ENCODE measurements around the gene MARVELD1. TPM values are rescaled to one million over a fixed set of nuclear protein-coding genes. Genes with fewer than 3 reads are reported as not detected.

The MARVELD1 gene
- total and polyA plus RNA-seq, 2 of the 4 experiments (the other 2 are of a cell fraction), result 12.0 to 68.1 TPM

DNA sequence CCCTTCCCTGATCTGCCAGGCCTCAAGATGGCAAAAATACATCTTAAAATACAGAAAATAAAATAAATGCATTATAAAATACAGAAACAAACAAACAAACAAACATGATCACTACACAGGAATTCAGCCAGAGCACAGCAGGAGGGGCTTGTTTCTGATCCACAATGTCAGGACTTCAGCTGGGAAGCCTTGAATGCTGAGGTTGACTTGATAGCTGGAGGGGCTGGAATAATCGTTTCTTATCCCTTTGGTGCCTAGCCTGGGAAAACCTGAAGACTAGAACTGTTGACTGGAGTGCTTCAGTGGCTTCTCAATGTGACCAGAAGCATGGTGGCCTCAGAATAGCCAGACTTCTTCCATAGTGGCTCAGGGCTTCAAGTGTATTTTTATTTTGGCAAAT lies 9.2 kb upstream of the MARVELD1 start:
- dilution Hi-C loops (cut with HindIII; ENCODE audit: low sequenced_read_pairs, unreplicated experiment) (no loop called here), intact Hi-C loops (cut with micrococcal nuclease) (no loop called here), in situ Hi-C loops (cut with MboI; ENCODE audit: low sequenced_read_pairs) (no loop called here)
- Histone ChIP-seq H3K9ac (ENCODE audit: low read depth, low read length) (no peak overlapping the region), H2BK20ac (ENCODE audit: low read depth, low read length) (no peak overlapping the region), H3K4me1 (ENCODE audit: control insufficient read depth, insufficient read depth, low read length) (peaks cover 4% of the 10 kb centered on the region), H3K79me1 (ENCODE audit: low read depth in 1 of 2, low read length in 2 of 2) (no peaks in the 10 kb centered on the region), H2BK5ac (ENCODE audit: low read depth, low read length, poor library complexity, severe bottlenecking) (no peak overlapping the region), H3K9me3 (ENCODE audit: control insufficient read depth, insufficient read depth, low read length) (no peaks in the 10 kb centered on the region), H3K9me1 (ENCODE audit: insufficient read depth, low read length) (peaks cover 5% of the 10 kb centered on the region; the same call in 1 of the 2 replicates), H2AK5ac (ENCODE audit: low read depth, low read length) (no peak overlapping the region), H4K5ac (ENCODE audit: low read depth, low read length) (no peak overlapping the region), H2AFZ (replicated peaks; ENCODE audit: low read length, poor library complexity) (no peak overlapping the region), H3K23ac (ENCODE audit: low read depth, low read length) (no peak overlapping the region), H3K18ac (ENCODE audit: low read depth, low read length) (no peak overlapping the region), H3K14ac (replicated peaks; ENCODE audit: low read depth, low read length) (no peak overlapping the region), H2BK120ac (ENCODE audit: low read depth, low read length) (no peak overlapping the region), H3K4me2 (ENCODE audit: low read depth, low read length) (no peak overlapping the region), H3K36me3 (ENCODE audit: control insufficient read depth, insufficient read depth, low read length) (no peaks in the 10 kb centered on the region), H2AK9ac (replicated peaks; ENCODE audit: low read depth, low read length, poor library complexity) (no peak overlapping the region), H4K20me1 (ENCODE audit: insufficient read depth, low read length) (no peaks in the 10 kb centered on the region), H3K56ac (ENCODE audit: extremely low read depth, insufficient read depth, low read length) (no peak overlapping the region), H3K27ac (ENCODE audit: insufficient read depth, low read length) (no peak overlapping the region), H3K4me3 (ENCODE audit: insufficient read depth, low read depth, low read length) (no peak overlapping the region), H2BK15ac (ENCODE audit: low read depth, low read length) (no peak overlapping the region), H4K8ac (ENCODE audit: low read depth in 2 of 2, low read length in 2 of 2) (no peak overlapping the region), H3K27me3 (ENCODE audit: control insufficient read depth, insufficient read depth, low read length) (no peaks in the 10 kb centered on the region), H3K4ac (ENCODE audit: low read depth, low read length) (no peak overlapping the region), H4K91ac (ENCODE audit: insufficient read depth, low read depth, low read length) (no peak overlapping the region)
- DNase-seq (no peak), ATAC-seq (ENCODE audit: low read depth) (no peak)
- ChIA-PET POLR2A (ENCODE audit: unreplicated experiment) (no interaction called here), CTCF (interaction anchor here (1.1 to 1.6 kb wide), 3 partner anchors 21 to 33 kb away, joined by 3 to 4 read pairs (median 3); partner anchors contain the start of gene ZFYVE27)
- TF ChIP-seq BHLHE40 (IDR thresholded peaks at IDR 0.05; ENCODE audit: low read depth, low read length) (no peak), CEBPB (IDR thresholded peaks at IDR 0.05; ENCODE audit: low read depth, low read length) (no peak), MAZ (IDR thresholded peaks at IDR 0.05; ENCODE audit: borderline replicate concordance, low read depth, low read length) (no peak), NFE2L2 (IDR thresholded peaks at IDR 0.05; ENCODE audit: low read depth, low read length) (no peak), CHD1 (IDR thresholded peaks at IDR 0.05; ENCODE audit: low read depth, low read length) (no peak), RFX5 (IDR thresholded peaks at IDR 0.05; ENCODE audit: low read depth, low read length) (no peak), FOS (IDR thresholded peaks at IDR 0.05; ENCODE audit: low read depth, low read length) (no peak), RAD21 (IDR thresholded peaks at IDR 0.05; ENCODE audit: low read length) (no peak), MXI1 (IDR thresholded peaks at IDR 0.05; ENCODE audit: borderline replicate concordance, low read depth, low read length) (no peak), MAFK (IDR thresholded peaks at IDR 0.05; ENCODE audit: low read depth, low read length) (no peak), POLR2A (IDR thresholded peaks at IDR 0.05; ENCODE audit: low read depth, low read length) (no peak), SMC3 (IDR thresholded peaks at IDR 0.05; ENCODE audit: low read depth, low read length) (no peak), RCOR1 (IDR thresholded peaks at IDR 0.05; ENCODE audit: insufficient replicate concordance, low read length) (no peak)
- TF ChIP-seq, protein P1, sequence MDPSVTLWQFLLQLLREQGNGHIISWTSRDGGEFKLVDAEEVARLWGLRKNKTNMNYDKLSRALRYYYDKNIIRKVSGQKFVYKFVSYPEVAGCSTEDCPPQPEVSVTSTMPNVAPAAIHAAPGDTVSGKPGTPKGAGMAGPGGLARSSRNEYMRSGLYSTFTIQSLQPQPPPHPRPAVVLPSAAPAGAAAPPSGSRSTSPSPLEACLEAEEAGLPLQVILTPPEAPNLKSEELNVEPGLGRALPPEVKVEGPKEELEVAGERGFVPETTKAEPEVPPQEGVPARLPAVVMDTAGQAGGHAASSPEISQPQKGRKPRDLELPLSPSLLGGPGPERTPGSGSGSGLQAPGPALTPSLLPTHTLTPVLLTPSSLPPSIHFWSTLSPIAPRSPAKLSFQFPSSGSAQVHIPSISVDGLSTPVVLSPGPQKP (IDR thresholded peaks at IDR 0.05; ENCODE audit: borderline replicate concordance, low read depth, low read length), result no peak
- TF ChIP-seq, protein P2, sequence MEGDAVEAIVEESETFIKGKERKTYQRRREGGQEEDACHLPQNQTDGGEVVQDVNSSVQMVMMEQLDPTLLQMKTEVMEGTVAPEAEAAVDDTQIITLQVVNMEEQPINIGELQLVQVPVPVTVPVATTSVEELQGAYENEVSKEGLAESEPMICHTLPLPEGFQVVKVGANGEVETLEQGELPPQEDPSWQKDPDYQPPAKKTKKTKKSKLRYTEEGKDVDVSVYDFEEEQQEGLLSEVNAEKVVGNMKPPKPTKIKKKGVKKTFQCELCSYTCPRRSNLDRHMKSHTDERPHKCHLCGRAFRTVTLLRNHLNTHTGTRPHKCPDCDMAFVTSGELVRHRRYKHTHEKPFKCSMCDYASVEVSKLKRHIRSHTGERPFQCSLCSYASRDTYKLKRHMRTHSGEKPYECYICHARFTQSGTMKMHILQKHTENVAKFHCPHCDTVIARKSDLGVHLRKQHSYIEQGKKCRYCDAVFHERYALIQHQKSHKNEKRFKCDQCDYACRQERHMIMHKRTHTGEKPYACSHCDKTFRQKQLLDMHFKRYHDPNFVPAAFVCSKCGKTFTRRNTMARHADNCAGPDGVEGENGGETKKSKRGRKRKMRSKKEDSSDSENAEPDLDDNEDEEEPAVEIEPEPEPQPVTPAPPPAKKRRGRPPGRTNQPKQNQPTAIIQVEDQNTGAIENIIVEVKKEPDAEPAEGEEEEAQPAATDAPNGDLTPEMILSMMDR (conservative IDR thresholded peaks at IDR 0.05; ENCODE audit: low read depth, low read length), result no peak
- TF ChIP-seq, protein P3, sequence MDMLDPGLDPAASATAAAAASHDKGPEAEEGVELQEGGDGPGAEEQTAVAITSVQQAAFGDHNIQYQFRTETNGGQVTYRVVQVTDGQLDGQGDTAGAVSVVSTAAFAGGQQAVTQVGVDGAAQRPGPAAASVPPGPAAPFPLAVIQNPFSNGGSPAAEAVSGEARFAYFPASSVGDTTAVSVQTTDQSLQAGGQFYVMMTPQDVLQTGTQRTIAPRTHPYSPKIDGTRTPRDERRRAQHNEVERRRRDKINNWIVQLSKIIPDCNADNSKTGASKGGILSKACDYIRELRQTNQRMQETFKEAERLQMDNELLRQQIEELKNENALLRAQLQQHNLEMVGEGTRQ (IDR thresholded peaks at IDR 0.05; ENCODE audit: low read depth, low read length), result no peak
- 60% methylated on average over 1 of the region's 1 CpG; no CpG with 5 or more reads in 1 of the 2 experiments for WGBS, 2 experiments (ENCODE audit: extremely low coverage in 2 of 2, insufficient read length in 1 of 2)
- BruUV-seq (replicated peaks), result no TSS peak

Data from IMR-90 (cell line).